ENCODE measurements around the gene CHRND. TPM values are rescaled to one million over a fixed set of nuclear protein-coding genes. Genes with fewer than 3 reads are reported as not detected.
A peak's percentile ranks its signal among the peaks of the same experiment; 100 is the strongest.

The CHRND gene
- total and polyA plus RNA-seq, 4 donors: not detected

DNA sequence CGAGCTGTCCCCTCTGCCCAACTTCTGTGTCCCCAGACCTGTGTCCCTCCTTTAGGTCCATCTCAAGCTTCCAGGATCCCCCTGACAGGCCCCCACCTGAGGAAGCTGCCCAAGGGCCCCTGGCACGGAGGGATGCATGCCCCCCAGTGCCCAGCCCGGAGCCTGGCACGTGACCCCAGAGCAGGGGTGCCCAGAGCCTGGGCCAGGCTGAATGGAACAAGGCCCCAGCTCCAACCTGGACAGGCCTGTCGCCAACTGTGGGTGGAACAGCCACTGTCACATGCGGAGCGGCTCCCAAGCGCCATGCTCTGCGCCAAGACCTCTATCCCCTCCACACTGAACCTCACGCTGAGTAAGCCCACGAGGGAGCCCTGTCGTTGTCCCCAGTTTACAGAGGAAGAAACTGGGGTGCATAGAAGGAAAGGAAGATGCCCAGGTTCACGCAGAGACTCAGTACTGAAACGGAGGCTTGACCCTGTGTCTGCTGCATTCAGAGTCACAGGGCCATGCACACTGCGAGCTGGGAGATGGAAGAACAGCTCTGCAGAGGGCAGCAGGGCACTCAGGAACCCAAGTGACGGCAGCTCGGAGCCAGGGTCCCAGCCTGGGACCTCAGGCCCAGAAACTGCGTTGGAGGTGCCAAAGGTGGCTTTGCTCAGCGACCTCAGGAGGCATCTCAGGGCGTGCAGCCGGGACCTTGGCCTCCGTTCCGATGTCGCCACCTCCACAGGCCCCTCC, 32.8 kb upstream of the CHRND start:
- Histone ChIP-seq H3K27ac (ENCODE audit: low read depth in 1 of 2, low read length in 2 of 2) (no peak overlapping the region), H3K9me3 (ENCODE audit: control insufficient read depth, low read length) (no peaks in the 10 kb centered on the region), H3K27me3 (ENCODE audit: control insufficient read depth in 1 of 2, insufficient read depth in 2 of 2, low read length in 1 of 2) (no peaks in the 10 kb centered on the region), H3K4me3 (ENCODE audit: low read length in 2 of 2) (no peak overlapping the region), H3K4me1 (ENCODE audit: control insufficient read depth in 1 of 2, insufficient read depth in 2 of 2, low read length in 2 of 2) (no peaks in the 10 kb centered on the region), H3K36me3 (ENCODE audit: control insufficient read depth in 1 of 2, insufficient read depth in 2 of 2, low read length in 1 of 2) (no peaks in the 10 kb centered on the region)
- WGBS, 2 donors: 90% methylated on average over 24 of the region's 24 CpGs
- ATAC-seq (ENCODE audit: low FRiP score) (no peak), DNase-seq (peak; percentile 39 to 45)
- intact Hi-C loops (cut with DNase I): no loop called here

DNA sequence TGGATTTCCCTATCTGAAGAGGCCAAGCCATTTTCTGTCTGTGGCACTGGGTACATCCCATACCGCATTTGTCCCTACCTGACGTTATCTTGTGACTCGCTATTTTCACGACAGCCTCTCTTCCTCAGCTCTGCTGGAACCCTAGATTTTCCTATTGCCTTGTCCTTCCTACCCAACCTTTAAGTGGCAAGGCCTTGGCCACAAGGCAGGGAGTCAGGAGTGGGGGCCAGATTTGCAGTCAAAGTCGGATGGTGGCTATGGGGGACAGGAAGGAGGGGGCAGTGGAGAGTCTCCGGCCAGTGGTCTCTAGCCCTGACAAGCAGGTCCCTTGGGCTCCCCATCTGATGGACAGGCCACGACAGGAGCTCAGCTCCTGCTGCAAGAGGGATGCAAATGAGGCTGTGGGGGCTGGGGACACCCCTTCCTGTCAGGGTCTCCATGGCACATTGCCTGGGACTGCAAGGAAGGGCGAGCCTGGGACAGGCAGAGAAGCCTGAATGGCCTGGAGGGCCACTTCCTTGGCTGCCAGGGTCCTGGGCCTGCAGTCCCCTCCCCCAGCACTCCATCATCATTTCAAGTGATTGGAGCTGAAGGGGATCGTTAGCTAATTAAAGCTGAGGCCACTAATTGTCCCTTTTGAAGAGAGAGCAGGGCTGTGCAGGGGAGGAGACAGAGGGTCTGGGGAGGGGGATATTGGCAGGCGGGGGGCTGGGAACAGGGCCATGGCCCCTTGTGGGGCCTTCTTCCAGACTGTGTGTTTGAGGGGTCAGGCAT, 32.1 kb upstream of the CHRND start:
- DNase-seq (peak; percentile 19 to 55), ATAC-seq (ENCODE audit: low FRiP score) (no peak)
- Histone ChIP-seq H3K27ac (ENCODE audit: low read depth in 1 of 2, low read length in 2 of 2) (no peak overlapping the region), H3K4me1 (ENCODE audit: control insufficient read depth in 1 of 2, insufficient read depth in 2 of 2, low read length in 2 of 2) (no peaks in the 10 kb centered on the region), H3K27me3 (ENCODE audit: control insufficient read depth in 1 of 2, insufficient read depth in 2 of 2, low read length in 1 of 2) (no peaks in the 10 kb centered on the region), H3K4me3 (ENCODE audit: low read length in 2 of 2) (no peak overlapping the region), H3K9me3 (ENCODE audit: control insufficient read depth, low read length) (no peaks in the 10 kb centered on the region), H3K36me3 (ENCODE audit: control insufficient read depth in 1 of 2, insufficient read depth in 2 of 2, low read length in 1 of 2) (no peaks in the 10 kb centered on the region)
- intact Hi-C loops (cut with DNase I): no loop called here
- 82 to 87% methylated on average over 10 of the region's 10 CpGs for WGBS, 2 donors

DNA sequence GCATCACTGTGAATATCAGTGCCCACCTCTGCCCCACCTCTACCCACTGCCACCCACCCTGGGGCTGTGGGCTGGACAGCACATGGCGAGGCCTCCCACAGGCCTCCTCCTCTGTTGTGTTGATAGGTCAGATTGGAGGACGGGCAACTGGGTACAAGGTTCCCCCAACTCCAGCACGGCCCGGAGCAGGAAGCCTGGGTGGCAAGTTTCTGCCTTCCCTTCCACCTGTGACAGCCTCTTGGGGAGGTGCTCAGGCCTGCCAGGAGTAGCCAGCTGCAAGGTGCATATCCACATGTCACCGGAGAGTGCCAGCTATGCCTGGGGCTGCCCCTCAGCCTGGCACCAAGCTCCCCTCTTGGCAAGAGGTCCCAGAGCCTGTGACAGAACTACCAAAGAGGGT, 31.4 kb upstream of the CHRND start:
- Histone ChIP-seq H3K4me3 (ENCODE audit: low read length in 2 of 2) (no peak overlapping the region), H3K27me3 (ENCODE audit: control insufficient read depth in 1 of 2, insufficient read depth in 2 of 2, low read length in 1 of 2) (no peaks in the 10 kb centered on the region), H3K36me3 (ENCODE audit: control insufficient read depth in 1 of 2, insufficient read depth in 2 of 2, low read length in 1 of 2) (no peaks in the 10 kb centered on the region), H3K9me3 (ENCODE audit: control insufficient read depth, low read length) (no peaks in the 10 kb centered on the region), H3K27ac (ENCODE audit: low read depth in 1 of 2, low read length in 2 of 2) (no peak overlapping the region), H3K4me1 (ENCODE audit: control insufficient read depth in 1 of 2, insufficient read depth in 2 of 2, low read length in 2 of 2) (no peaks in the 10 kb centered on the region)
- intact Hi-C loops (cut with DNase I): no loop called here
- DNase-seq: no peak
- WGBS, 2 donors: 94 to 96% methylated on average over 5 of the region's 5 CpGs
- ATAC-seq (ENCODE audit: low FRiP score): no peak

DNA sequence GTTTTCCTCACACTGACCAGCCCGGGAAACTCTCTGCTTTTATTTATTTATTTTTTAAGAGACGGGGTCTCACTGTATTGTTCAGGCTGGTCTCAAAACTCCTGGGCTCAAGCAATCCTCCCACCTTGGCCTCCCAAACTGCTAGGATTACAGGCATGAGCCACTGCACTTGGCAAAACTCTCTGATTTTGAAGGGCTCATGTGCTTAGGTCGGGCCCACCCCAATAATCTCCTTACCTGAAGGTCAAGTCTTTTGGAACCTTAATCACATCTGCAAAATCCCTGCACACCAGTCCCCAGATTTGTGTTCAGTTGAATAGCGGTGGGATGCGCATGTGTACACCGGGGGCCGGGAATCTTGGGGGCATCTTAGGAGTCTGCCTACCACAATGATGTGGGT, 30.7 kb upstream of the CHRND start:
- DNase-seq (no peak), ATAC-seq (ENCODE audit: low FRiP score) (no peak)
- Histone ChIP-seq H3K27ac (ENCODE audit: low read depth in 1 of 2, low read length in 2 of 2) (no peak overlapping the region), H3K9me3 (ENCODE audit: control insufficient read depth, low read length) (no peaks in the 10 kb centered on the region), H3K36me3 (ENCODE audit: control insufficient read depth in 1 of 2, insufficient read depth in 2 of 2, low read length in 1 of 2) (no peaks in the 10 kb centered on the region), H3K4me1 (ENCODE audit: control insufficient read depth in 1 of 2, insufficient read depth in 2 of 2, low read length in 2 of 2) (no peaks in the 10 kb centered on the region), H3K27me3 (ENCODE audit: control insufficient read depth in 1 of 2, insufficient read depth in 2 of 2, low read length in 1 of 2) (no peaks in the 10 kb centered on the region), H3K4me3 (ENCODE audit: low read length in 2 of 2) (no peak overlapping the region)
- 90 to 91% methylated on average over 7 of the region's 7 CpGs for WGBS, 2 donors
- intact Hi-C loops (cut with DNase I): no loop called here

DNA sequence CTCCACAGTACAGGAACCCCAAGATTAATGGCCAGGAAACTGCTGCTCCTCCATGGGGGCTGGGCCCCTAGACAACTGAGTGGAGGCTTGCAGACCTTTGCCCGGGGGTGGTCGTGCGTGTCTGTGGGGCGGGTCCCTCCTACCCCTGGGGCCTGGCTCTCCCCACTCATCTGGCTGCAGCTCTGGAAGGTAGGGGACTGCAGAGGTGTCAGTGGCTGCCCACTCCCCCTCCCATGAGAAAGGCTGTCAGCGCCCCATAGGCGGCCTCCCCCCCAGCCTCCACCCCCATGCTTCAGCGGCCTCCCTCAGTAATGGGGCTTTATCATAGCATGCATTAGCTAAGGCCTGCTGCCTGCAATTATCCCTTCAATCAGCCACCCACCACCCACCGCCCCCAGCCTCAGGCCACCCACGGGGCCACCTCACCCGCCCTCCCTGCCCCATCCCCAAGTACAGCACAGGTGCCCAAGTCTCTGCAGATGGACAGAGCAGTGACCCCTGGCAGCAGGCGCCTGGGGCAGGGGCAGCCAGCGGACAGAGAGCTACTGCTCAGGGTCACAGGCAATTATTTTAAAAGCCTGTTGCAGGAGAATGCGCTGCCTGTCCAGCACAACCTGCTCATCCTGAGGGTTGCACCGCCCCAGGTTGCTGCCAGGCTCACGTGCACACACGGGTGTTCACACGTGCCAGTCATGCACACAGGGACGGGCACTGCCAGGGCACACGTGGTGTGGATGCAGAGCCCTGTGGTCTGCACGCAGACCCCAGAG, 29.3 kb upstream of the CHRND start:
- Histone ChIP-seq H3K4me1 (ENCODE audit: control insufficient read depth in 1 of 2, insufficient read depth in 2 of 2, low read length in 2 of 2) (no peaks in the 10 kb centered on the region), H3K36me3 (ENCODE audit: control insufficient read depth in 1 of 2, insufficient read depth in 2 of 2, low read length in 1 of 2) (no peaks in the 10 kb centered on the region), H3K4me3 (ENCODE audit: low read length in 2 of 2) (no peak overlapping the region), H3K27ac (ENCODE audit: low read depth in 1 of 2, low read length in 2 of 2) (no peak overlapping the region), H3K9me3 (ENCODE audit: control insufficient read depth, low read length) (no peaks in the 10 kb centered on the region), H3K27me3 (ENCODE audit: control insufficient read depth in 1 of 2, insufficient read depth in 2 of 2, low read length in 1 of 2) (no peaks in the 10 kb centered on the region)
- ATAC-seq (ENCODE audit: low FRiP score) (no peak), DNase-seq (no peak)
- intact Hi-C loops (cut with DNase I): no loop called here
- WGBS, 2 donors: 76 to 77% methylated on average over 19 to 20 of the region's 20 CpGs

DNA sequence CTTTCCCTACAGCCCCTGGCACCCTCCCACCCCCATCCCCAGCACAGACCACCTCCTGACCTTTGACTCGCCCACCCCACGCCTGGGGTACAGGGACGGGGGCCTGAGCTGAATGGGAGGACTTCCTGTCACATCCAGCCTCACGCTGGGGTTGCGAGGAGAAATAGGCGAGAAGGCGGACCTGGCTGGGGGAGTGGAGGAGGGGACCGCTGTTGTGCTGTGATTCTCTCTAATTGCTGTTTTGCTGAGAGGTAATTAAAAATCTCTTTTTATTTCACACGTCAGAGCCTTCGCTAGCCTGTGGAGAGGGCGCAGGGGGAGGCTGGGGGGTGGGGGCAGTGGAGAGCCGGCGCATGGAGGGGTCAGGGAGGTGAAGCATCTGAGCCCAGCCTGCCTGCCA, 28.6 kb upstream of the CHRND start:
- intact Hi-C loops (cut with DNase I): no loop called here
- WGBS, 2 donors: 82% methylated on average over 13 of the region's 13 CpGs
- no peak for ATAC-seq (ENCODE audit: low FRiP score)

DNA sequence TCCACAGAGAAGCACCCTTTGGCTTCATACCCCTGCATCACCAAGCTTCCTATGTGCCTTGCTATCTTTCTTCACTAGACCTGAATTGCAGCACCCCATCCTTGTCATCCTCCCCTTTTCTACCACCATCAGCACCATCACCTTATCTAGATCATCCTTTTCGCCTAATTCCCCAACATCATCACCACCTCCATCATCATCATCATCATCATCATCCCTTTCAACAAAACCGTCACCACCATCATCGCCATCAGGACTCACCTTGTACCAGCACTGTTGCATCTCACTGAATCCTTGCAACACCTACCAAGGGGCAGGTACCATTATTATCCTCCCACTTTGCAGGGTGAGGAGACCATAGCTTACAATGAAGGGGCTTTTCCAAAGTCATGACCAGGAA, 27.5 kb upstream of the CHRND start:
- H3K27me3 ChIP-seq (ENCODE audit: control insufficient read depth in 1 of 2, insufficient read depth in 2 of 2, low read length in 1 of 2): no peaks in the 10 kb centered on the region
- no peak overlapping the region for H3K27ac ChIP-seq (ENCODE audit: low read depth in 1 of 2, low read length in 2 of 2)
- H3K36me3 ChIP-seq (ENCODE audit: control insufficient read depth in 1 of 2, insufficient read depth in 2 of 2, low read length in 1 of 2): no peaks in the 10 kb centered on the region
- no peak for DNase-seq
- H3K4me3 ChIP-seq (ENCODE audit: low read length in 2 of 2): no peak overlapping the region
- no peaks in the 10 kb centered on the region for H3K9me3 ChIP-seq (ENCODE audit: control insufficient read depth, low read length)
- no peaks in the 10 kb centered on the region for H3K4me1 ChIP-seq (ENCODE audit: control insufficient read depth in 1 of 2, insufficient read depth in 2 of 2, low read length in 2 of 2)
- no peak for ATAC-seq (ENCODE audit: low FRiP score)
- intact Hi-C loops (cut with DNase I): no loop called here
- WGBS, 2 donors: 95 to 97% methylated on average over 3 of the region's 3 CpGs

More for the DNA sequence above, 28.6 kb upstream of the CHRND start:
- no peak for DNase-seq
- Histone ChIP-seq H3K9me3 (ENCODE audit: control insufficient read depth, low read length) (no peaks in the 10 kb centered on the region), H3K27me3 (ENCODE audit: control insufficient read depth in 1 of 2, insufficient read depth in 2 of 2, low read length in 1 of 2) (no peaks in the 10 kb centered on the region), H3K36me3 (ENCODE audit: control insufficient read depth in 1 of 2, insufficient read depth in 2 of 2, low read length in 1 of 2) (no peaks in the 10 kb centered on the region), H3K27ac (ENCODE audit: low read depth in 1 of 2, low read length in 2 of 2) (no peak overlapping the region), H3K4me3 (ENCODE audit: low read length in 2 of 2) (no peak overlapping the region), H3K4me1 (ENCODE audit: control insufficient read depth in 1 of 2, insufficient read depth in 2 of 2, low read length in 2 of 2) (no peaks in the 10 kb centered on the region)

DNA sequence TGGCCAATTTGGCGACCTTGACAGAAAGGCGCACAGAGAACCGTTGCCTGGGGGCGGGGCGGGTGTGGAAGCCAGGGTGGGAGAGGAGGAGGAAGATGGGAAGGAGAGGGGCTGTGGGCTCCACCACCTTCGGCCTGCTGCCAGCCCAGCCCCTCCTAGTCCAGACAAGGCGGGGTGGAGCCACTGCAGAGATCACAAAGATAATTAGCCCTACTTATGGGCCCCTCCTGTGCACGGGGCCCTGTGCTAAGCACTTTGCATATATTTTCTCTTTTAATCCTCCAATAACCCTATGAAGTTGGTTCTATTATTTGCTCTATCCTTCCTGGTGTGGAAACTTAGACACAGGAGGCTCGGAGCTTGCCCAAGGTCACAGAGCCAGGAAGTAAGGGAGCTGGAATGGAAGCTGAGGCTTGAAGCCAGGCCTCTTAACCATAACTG, 24.6 kb upstream of the CHRND start:
- no peak for DNase-seq
- intact Hi-C loops (cut with DNase I): no loop called here
- Histone ChIP-seq H3K27me3 (ENCODE audit: control insufficient read depth in 1 of 2, insufficient read depth in 2 of 2, low read length in 1 of 2) (no peaks in the 10 kb centered on the region), H3K4me3 (ENCODE audit: low read length in 2 of 2) (no peak overlapping the region), H3K4me1 (ENCODE audit: control insufficient read depth in 1 of 2, insufficient read depth in 2 of 2, low read length in 2 of 2) (no peaks in the 10 kb centered on the region), H3K36me3 (ENCODE audit: control insufficient read depth in 1 of 2, insufficient read depth in 2 of 2, low read length in 1 of 2) (no peaks in the 10 kb centered on the region), H3K9me3 (ENCODE audit: control insufficient read depth, low read length) (no peaks in the 10 kb centered on the region), H3K27ac (ENCODE audit: low read depth in 1 of 2, low read length in 2 of 2) (no peak overlapping the region)
- 86 to 90% methylated on average over 9 of the region's 9 CpGs for WGBS, 2 donors
- ATAC-seq (ENCODE audit: low FRiP score): no peak

All from aorta (tissue), 5 donors.